ENCODE measurements around the gene ATL1.
"Not testable (repeated sequence)": the region's sequence is repeated elsewhere in the genome, so short reads cannot be mapped to it uniquely, and the experiment has no call there.

ATL1 gene

GRCh38 chr14:50534997-50535396 is 24.9 kb upstream of the ATL1 start:
- H3K4me3 ChIP-seq (ENCODE audit: low read depth, low read length): no peak overlapping the region
- no peak for TF ChIP-seq CTCF (IDR thresholded peaks at IDR 0.05; ENCODE audit: low read depth, low read length)

GRCh38 chr14:50538034-50538433 is 21.9 kb upstream of the ATL1 start:
- H3K4me3 ChIP-seq (ENCODE audit: low read depth, low read length): not testable (repeated sequence)

- TF ChIP-seq CTCF (IDR thresholded peaks at IDR 0.05; ENCODE audit: low read depth, low read length): no peak
- H3K4me3 ChIP-seq (ENCODE audit: low read depth, low read length): no peak overlapping the region
Observed at GRCh38 chr14:50539051-50539450, 20.9 kb upstream of the ATL1 start.

GRCh38 chr14:50541159-50541567 is 18.8 kb upstream of the ATL1 start:
- no peak overlapping the region for H3K4me3 ChIP-seq (ENCODE audit: low read depth, low read length)
- TF ChIP-seq CTCF (IDR thresholded peaks at IDR 0.05; ENCODE audit: low read depth, low read length): no peak

GRCh38 chr14:50542941-50543418 is 17.0 kb upstream of the ATL1 start:
- no peak overlapping the region for H3K4me3 ChIP-seq (ENCODE audit: low read depth, low read length)
- peak; percentile 36; the same call in 1 of the 2 replicates for TF ChIP-seq CTCF (IDR thresholded peaks at IDR 0.05; ENCODE audit: low read depth, low read length)

GRCh38 chr14:50544911-50545310 is 15.0 kb upstream of the ATL1 start:
- no peak overlapping the region for H3K4me3 ChIP-seq (ENCODE audit: low read depth, low read length)
- TF ChIP-seq CTCF (IDR thresholded peaks at IDR 0.05; ENCODE audit: low read depth, low read length): no peak

GRCh38 chr14:50545618-50546017 is 14.3 kb upstream of the ATL1 start:
- H3K4me3 ChIP-seq (ENCODE audit: low read depth, low read length): no peak overlapping the region
- TF ChIP-seq CTCF (IDR thresholded peaks at IDR 0.05; ENCODE audit: low read depth, low read length): no peak

GRCh38 chr14:50550294-50550693 is 9.7 kb upstream of the ATL1 start:
- H3K4me3 ChIP-seq (ENCODE audit: low read depth, low read length): no peak overlapping the region
- TF ChIP-seq CTCF (IDR thresholded peaks at IDR 0.05; ENCODE audit: low read depth, low read length): no peak

Measured in WI38 (cell line).